EL (cell line): ENCODE results near the gene RASGRP4.

Experiments used
- DNase-seq: peaks from one replicate; pipeline ENCODE4 v3.0.0-alpha.2; 2016

Gene RASGRP4

GRCh38 chr19:38387550-38388348, 38.3 kb downstream of the RASGRP4 start, which contains the start of gene GGN:
Gene GGN, minus strand, starts transcription at chr19:38388034. Its CDS starts 773 bp downstream, at chr19:38387261.
- DNase-seq, result peak; percentile 96

GRCh38 chr19:38386971-38387549, 39.0 kb downstream of the RASGRP4 start:
- no peak for DNase-seq

DNA sequence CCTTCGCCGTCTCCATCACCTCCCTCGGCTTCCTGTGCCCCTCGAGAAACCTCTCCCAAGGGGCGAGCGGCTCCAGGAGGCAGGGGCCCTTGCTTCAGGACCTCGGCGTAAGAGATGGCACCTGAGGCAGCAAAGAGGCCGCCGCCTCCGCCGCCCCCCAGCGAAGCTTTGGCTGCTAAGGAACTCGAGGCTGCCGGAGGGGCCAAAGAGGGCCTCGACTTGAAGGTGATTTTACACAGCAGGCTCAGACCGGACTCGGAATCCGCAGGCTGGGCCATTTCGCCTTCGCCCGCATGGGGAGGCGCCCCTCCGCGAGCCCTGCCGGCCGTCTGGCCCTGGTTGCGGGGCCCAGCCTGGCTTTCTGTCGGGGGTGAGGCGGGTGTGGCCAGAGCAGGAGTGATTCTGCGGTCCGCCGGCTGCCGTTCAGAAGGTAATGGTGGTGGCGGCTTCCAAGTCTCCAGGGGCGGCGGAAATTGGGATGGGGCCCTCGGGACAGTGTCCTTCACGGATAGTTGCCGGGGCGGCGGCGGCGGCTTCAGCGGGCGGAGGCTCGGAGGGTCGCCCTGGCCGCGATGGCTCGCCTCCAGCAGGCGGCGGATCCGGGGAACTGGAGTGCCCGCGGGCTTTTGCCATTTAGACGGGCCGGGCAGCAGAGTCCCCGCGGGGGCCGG, 39.6 kb downstream of the RASGRP4 start:
- no peak for DNase-seq

- DNase-seq, result no peak
These were observed 40.2 kb downstream of the RASGRP4 start for GRCh38 chr19:38385804-38386257.

- no peak for DNase-seq
These were observed 40.8 kb downstream of the RASGRP4 start for GRCh38 chr19:38385057-38385803.

- peak; percentile 23 for DNase-seq
These were observed 41.6 kb downstream of the RASGRP4 start for GRCh38 chr19:38384209-38385027.

DNA sequence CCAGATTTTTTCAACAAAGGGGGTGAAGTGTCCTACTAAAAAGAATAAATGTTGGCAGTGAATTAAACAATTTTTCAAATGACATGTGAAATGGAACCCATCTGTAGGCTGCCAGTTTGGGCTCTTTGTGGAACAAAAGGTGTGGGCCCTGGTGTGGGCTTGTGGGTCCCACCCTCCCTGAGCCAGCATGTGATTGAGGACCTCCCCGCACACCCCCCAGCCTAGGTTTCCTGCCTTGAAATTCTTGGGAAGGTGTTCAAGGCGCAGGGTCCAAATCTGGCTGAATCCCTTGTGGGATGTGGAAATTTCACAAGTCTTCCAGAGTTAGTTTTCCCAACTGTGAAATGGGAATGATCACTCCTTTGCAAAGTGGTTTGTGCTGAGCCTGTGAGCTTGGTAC, 42.3 kb downstream of the RASGRP4 start:
- DNase-seq, result no peak

DNA sequence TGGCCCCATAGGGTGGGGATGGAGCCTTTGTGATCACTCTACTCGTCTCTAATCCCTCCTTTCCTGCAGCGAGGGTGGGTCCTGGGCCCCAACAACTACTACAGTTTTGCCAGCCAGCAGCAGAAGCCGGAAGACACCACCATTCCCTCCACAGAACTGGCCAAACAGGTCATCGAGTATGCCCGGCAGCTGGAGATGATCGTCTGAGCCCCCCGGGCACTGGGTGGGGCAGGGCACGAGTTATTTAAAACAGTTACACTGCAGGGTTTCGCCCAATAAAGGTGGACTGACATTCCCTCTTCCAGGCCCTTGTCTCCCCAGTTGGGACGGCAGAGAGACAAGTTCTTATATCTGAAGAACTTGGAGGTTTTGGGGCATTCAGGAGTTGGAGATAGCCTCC, 42.8 kb downstream of the RASGRP4 start:
- DNase-seq, result no peak

DNA sequence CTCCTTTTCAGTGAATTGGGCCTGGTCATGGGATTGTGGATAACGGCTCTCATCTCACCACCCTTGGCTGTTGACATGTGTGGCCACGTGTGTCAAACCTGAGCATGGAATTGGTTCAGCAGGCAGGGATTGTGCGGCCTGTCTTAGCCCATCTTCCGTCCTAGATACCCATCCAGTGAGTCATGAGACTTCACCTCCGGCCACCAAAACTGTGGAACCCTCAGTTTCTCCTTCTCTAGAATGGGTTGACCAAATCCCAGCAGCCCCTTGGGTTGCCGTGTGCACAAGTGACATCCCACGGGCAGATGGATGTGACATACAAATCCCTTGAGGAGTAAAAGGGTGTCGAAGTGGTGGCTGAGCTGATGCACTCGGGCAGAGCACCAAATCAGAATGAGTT, 44.9 kb downstream of the RASGRP4 start:
- DNase-seq, result no peak

GRCh38 chr19:38378866-38379265, 47.2 kb downstream of the RASGRP4 start:
- DNase-seq, result peak; percentile 39

DNA sequence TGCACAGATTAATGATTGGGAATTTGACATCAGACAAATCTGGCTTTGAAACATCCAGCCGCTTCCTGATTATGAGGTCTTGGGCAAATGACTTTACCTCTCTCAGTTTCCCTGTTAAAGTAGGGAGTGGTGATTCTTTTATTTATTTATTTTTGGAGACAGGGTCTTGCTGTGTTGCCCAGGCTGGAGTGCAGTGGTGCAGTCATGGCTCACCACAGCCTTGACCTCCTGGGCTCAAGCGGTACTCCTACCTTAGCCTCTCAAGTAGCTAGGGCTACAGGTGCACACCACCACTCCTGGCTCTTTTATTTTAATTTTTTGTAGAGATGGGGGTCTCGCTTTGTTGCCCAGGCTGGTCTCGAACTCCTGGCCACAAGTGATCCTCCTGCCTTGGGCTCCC, 49.0 kb downstream of the RASGRP4 start:
- no peak for DNase-seq

- no peak for DNase-seq
These were observed 49.4 kb downstream of the RASGRP4 start for GRCh38 chr19:38376576-38376975.

DNA sequence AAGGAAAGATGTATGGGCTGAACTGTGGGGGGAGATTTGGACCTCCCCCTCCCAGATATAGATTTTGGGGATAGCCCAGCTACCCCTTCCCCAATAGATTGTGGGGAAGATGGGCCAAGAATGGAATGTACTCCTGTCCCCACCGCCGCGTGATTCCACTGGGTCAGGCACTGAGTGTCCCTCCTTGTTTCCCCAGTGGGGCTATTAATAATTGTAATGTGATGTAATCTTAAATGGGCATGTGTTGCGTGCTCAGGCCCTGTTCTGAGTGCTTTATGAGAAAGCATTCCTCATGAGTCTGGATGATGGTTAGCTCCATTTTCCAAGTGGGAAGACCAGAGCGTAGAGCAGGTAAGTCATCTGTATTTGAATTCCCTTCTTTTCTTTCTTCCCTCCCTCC, 50.3 kb downstream of the RASGRP4 start:
- peak; percentile 61 for DNase-seq

- no peak for DNase-seq
These were observed 50.9 kb downstream of the RASGRP4 start for GRCh38 chr19:38375098-38375493.

GRCh38 chr19:38374332-38375097, 51.5 kb downstream of the RASGRP4 start, which contains the start of gene PSMD8:
Gene PSMD8, plus strand, starts transcription at chr19:38374571. Its CDS starts 31 bp downstream, at chr19:38374602.
- peak; percentile 99 for DNase-seq

- no peak for DNase-seq
These were observed 52.1 kb downstream of the RASGRP4 start for GRCh38 chr19:38373907-38374331.

DNA sequence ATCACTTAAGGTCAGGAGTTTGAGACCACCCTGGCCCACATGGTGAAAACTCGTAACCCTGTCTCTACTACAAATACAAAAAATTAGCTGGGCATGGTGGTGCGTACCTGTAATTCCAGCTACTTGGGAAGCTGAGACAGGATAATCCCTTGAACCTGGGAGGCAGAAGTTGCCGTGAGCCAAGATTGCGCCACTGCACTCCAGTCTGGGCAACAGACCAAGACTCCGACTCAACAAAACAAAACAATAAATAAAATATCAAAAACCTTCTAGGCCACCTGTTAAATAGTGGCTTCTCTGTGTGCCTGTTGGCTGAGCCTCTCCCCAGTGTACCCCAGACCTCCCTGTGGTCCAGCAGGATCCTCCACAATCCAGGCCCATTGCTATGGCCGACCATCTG, 54.9 kb downstream of the RASGRP4 start:
- no peak for DNase-seq

GRCh38 chr19:38370299-38370698, 55.7 kb downstream of the RASGRP4 start:
- DNase-seq, result no peak

DNA sequence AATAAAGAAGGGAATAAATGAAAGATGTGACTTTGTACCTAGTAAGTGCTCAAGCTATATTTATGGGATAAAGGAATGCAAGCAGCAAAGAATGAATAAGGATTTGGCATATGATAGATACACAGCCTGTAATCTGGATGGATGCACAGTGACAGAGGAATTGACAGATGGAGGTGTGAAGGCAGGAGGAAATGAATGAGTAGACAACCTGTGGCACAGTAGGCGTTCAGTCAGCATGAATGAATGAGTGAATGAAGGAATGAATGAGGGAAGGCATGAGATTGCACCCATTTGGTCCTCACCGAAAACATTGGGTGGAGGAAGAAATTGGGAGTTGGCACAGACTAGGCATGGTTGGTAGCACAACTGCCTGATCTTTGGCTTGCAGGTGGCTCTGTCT, 56.4 kb downstream of the RASGRP4 start:
- no peak for DNase-seq

- DNase-seq, result no peak
These were observed 59.0 kb downstream of the RASGRP4 start for GRCh38 chr19:38367041-38367440.
